IMR-90 (cell line): ENCODE results near the gene ABTB2.

Experiments used
- BHLHE40 ChIP-seq: fragments of 150-350 bp; IDR thresholded peaks from 2 replicates; pipeline ENCODE4 v1.6.1; 2016; ENCODE audit warnings: mild to moderate bottlenecking, low read depth, low read length
- MXI1 ChIP-seq: IDR thresholded peaks from 2 replicates; pipeline ENCODE4 v1.6.1; 2012; ENCODE audit warnings: low read depth, mild to moderate bottlenecking, low read length, moderate library complexity, borderline replicate concordance
- POLR2A ChIP-seq: IDR thresholded peaks from 2 replicates; pipeline ENCODE4 v1.6.1; 2012; ENCODE audit warnings: mild to moderate bottlenecking, low read depth, low read length
- TF ChIP-seq, protein P1 (sequence below): fragments of 150-350 bp; IDR thresholded peaks from 2 replicates; pipeline ENCODE4 v1.6.1; 2017; ENCODE audit warnings: mild to moderate bottlenecking, antibody characterized with exemption, low read length, low read depth
- TF ChIP-seq, protein P2 (sequence below): conservative IDR thresholded peaks from 2 replicates; pipeline ENCODE4 v1.5.1; 2012; ENCODE audit warnings: mild to moderate bottlenecking, low read depth, low read length, improper control_type of control experiment

DNA sequence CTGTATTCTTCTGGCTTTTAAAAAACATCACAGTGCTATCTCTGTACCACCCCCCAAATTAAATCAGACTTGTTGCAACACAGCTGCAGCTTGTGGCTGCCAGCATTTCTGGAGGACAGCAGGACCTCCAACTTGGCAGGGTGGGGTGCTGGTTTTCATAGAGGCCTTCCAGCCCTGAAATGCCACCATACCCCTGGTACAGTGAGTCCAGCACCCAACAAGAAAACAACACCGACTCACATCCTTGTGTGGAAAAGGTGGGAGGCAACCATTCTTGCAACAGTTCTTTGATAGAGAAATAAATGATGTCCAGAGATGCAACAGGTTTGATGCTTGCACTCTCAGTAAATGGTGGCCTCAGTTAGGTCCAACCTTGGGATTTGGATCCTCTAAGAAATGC lies 96.0 kb downstream of the ABTB2 start:
- TF ChIP-seq, protein P1, sequence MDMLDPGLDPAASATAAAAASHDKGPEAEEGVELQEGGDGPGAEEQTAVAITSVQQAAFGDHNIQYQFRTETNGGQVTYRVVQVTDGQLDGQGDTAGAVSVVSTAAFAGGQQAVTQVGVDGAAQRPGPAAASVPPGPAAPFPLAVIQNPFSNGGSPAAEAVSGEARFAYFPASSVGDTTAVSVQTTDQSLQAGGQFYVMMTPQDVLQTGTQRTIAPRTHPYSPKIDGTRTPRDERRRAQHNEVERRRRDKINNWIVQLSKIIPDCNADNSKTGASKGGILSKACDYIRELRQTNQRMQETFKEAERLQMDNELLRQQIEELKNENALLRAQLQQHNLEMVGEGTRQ = no peak
- TF ChIP-seq POLR2A (no peak), BHLHE40 (no peak), MXI1 (no peak)
- TF ChIP-seq, protein P2, sequence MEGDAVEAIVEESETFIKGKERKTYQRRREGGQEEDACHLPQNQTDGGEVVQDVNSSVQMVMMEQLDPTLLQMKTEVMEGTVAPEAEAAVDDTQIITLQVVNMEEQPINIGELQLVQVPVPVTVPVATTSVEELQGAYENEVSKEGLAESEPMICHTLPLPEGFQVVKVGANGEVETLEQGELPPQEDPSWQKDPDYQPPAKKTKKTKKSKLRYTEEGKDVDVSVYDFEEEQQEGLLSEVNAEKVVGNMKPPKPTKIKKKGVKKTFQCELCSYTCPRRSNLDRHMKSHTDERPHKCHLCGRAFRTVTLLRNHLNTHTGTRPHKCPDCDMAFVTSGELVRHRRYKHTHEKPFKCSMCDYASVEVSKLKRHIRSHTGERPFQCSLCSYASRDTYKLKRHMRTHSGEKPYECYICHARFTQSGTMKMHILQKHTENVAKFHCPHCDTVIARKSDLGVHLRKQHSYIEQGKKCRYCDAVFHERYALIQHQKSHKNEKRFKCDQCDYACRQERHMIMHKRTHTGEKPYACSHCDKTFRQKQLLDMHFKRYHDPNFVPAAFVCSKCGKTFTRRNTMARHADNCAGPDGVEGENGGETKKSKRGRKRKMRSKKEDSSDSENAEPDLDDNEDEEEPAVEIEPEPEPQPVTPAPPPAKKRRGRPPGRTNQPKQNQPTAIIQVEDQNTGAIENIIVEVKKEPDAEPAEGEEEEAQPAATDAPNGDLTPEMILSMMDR = no peak
